Motor neuron (in vitro differentiated cells): ENCODE results near the gene FOXP1. TPM values are rescaled to one million over a fixed set of nuclear protein-coding genes. Genes with fewer than 3 reads are reported as not detected.

ENCODE experiments used
- ATAC-seq, 8 experiments: fragments of 200-7000 bp; cut with Tn5 transposase; replicated peaks in 6 of 8; 2 replicates each; pipeline ENCODE4 v1.8.0; 2021; ENCODE audit warnings: mild to moderate bottlenecking in 8 of 8, moderate library complexity in 8 of 8
- H3K27ac ChIP-seq, 2 donors: fragments of 250-450 bp; sonication (Bioruptor Pico); 2 replicates each; pipeline ENCODE4 v1.9.0; 2021; ENCODE audit warnings: antibody characterized with exemption in 2 of 2, mild to moderate bottlenecking in 2 of 2, moderate library complexity in 1 of 2
- H3K4me1 ChIP-seq, 2 donors: fragments of 250-450 bp; sonication (Bioruptor Pico); replicated peaks in 1 of 2; 2 replicates each; pipeline ENCODE4 v1.6.1; 2021; ENCODE audit warnings: antibody characterized with exemption in 2 of 2, mild to moderate bottlenecking in 2 of 2, moderate library complexity in 1 of 2
- H3K4me3 ChIP-seq, 5 donors: fragments of 250-450 bp; sonication (Bioruptor Pico); 2 replicates each; pipeline ENCODE4 v1.9.0; 2021; ENCODE audit warnings: antibody characterized with exemption in 5 of 5, mild to moderate bottlenecking in 5 of 5, moderate library complexity in 4 of 5
- WGBS, 10 experiments: fragments of 450-650 bp; shearing (Covaris generic); methylation state at CpG; one replicate each; pipeline ENCODE4 v1.0.0; 2022; 5-methylcytosine and 5-hydroxymethylcytosine counted together
- in situ Hi-C, 9 experiments: fragments of 400-800 bp; cut with MboI; loops; one replicate each; pipeline ENCODE4 v1.15.0; 2021; ENCODE audit warnings: low sequenced_read_pairs in 9 of 9, low pct_unique_long_range_greater_than_20kb in 2 of 9; ENCODE audit not compliant: unreplicated experiment in 9 of 9
- total RNA-seq, 8 experiments: library from RNA; unstranded; fragments of 300-600 nt; gene quantifications; 2 replicates each; pipeline versions ENCODE4 v1.2.3 to v1.2.4, GENCODE V29; 2022

The FOXP1 gene
- total RNA-seq, 8 experiments from 2014 or later: 7.0 to 118 (median 74.5) TPM

- H3K4me1 ChIP-seq: peaks cover 7 to 19% of the 10 kb centered on the region in 2 donors
- ATAC-seq: no peak
- H3K27ac ChIP-seq: no peak overlapping the region
- in situ Hi-C loops: loop anchor here in 1 of 9 experiments (25.0 kb wide), 1 partner anchor 548 kb away; the partner anchor contains the start of gene FOXP1
- H3K4me3 ChIP-seq: no peak overlapping the region
- 75 to 100% (median 93%) methylated on average over 2 to 6 of the region's 6 CpGs for WGBS, 10 experiments
These were observed 544.2 kb downstream of the FOXP1 start for GRCh38 chr3:71039332-71039731.

- Histone ChIP-seq H3K4me3 (no peak overlapping the region), H3K27ac (no peak overlapping the region), H3K4me1 (peaks cover 7 to 13% of the 10 kb centered on the region in 2 donors)
- in situ Hi-C loops: loop anchor here in 1 of 9 experiments (25.0 kb wide), 1 partner anchor 550 kb away; the partner anchor contains the start of gene FOXP1
- ATAC-seq: peak in 5 of 8 experiments; percentile 52 to 88 (median 72)
- WGBS, 10 experiments: 28 to 100% (median 63%) methylated on average over 1 to 7 of the region's 7 CpGs; no CpG with 5 or more reads in 1 of the 10 experiments
These were observed 545.8 kb downstream of the FOXP1 start for GRCh38 chr3:71037775-71038174.

DNA sequence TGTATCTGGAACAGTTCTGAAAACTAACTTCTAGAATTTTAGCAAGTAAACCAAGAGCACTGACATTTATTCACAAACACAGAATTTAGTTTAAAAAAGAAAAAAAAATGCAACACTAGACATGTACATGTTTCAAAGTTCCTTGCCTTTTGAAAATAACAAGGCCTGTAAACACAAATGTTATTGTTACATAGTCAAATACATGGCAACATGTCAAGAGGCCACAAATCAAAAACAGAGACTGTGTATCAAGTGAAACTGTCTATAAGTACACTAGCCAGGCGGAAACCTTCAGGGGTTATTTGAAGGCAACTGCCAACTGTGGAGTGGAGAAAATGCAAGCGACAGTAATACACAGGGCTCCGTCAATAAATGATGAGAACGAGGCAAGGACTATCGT is 547.6 kb downstream of the FOXP1 start:
- WGBS, 10 experiments: 80 to 100% (median 97%) methylated on average over 1 to 5 of the region's 5 CpGs; no CpG with 5 or more reads in 1 of the 10 experiments

DNA sequence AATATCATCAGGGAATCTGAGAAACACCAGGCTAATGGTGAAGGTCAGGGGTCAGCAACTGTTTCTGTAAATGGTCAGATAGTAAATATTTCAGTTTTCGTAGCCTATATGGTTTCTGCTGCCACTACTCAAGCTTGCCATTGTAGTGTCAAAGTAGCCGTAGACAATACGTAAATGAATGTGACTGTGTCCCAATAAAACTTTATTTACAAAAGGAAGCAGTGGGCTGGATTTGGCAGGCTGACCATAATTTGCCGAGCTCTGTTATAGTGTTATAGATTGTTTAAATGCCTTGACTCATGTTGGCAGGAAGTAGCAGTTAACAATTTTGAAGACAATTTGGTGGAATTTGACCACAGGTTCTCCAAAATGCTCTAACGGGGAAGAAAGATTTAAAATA is 548.2 kb downstream of the FOXP1 start:
- in situ Hi-C loops: loop anchor here in 1 of 9 experiments (25.0 kb wide), 1 partner anchor 552 kb away; the partner anchor contains the start of gene FOXP1
- no peak for ATAC-seq
- 76 to 100% (median 90%) methylated on average over 2 to 5 of the region's 5 CpGs for WGBS, 10 experiments
- H3K4me1 ChIP-seq: peaks cover 7 to 12% of the 10 kb centered on the region in 2 donors
- H3K27ac ChIP-seq: no peak overlapping the region
- H3K4me3 ChIP-seq: no peak overlapping the region

More for the DNA sequence above, 547.6 kb downstream of the FOXP1 start:
- peaks cover 7 to 12% of the 10 kb centered on the region in 2 donors for H3K4me1 ChIP-seq
- ATAC-seq: no peak
- in situ Hi-C loops: loop anchor here in 1 of 9 experiments (25.0 kb wide), 1 partner anchor 551 kb away; the partner anchor contains the start of gene FOXP1
- no peak overlapping the region for H3K4me3 ChIP-seq
- H3K27ac ChIP-seq: no peak overlapping the region

- Histone ChIP-seq H3K4me1 (peaks cover 7 to 12% of the 10 kb centered on the region in 2 donors), H3K4me3 (no peak overlapping the region), H3K27ac (no peak overlapping the region)
- no peak for ATAC-seq
- in situ Hi-C loops: loop anchor here in 1 of 9 experiments (25.0 kb wide), 1 partner anchor 554 kb away; the partner anchor contains the start of gene FOXP1
- 77 to 100% (median 92%) methylated on average over 1 to 8 of the region's 9 CpGs; no CpG with 5 or more reads in 1 of the 10 experiments for WGBS, 10 experiments
These were observed 549.8 kb downstream of the FOXP1 start for GRCh38 chr3:71033681-71034220.

DNA sequence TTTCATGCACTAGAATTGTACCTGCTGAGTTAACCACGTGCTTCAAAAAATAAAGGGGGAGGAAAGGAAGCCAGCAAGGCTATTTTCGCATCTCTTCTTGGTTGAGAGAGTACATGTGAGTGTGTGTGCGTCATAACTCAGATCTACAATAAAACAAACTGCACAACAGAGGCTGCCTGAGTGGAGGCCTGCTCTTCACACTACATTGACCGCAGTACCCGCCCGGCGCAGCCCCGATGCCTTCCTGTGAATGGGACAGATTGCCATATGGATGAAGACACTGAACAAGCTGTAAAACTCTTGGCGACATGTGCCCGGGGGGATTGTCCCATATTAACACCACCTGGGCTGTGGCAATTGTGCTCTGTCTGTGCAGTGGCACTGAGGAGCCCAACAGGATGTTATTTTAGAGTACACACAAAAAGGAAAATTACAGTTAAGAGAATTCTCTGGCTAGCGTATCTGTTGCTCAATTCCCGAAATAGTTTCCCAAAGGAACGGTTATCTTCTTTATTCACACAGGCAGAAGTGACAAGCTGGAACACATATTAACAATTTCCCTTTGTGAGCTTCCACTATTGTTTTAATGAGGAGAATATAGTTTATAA is 551.5 kb downstream of the FOXP1 start:
- no peak for ATAC-seq

DNA sequence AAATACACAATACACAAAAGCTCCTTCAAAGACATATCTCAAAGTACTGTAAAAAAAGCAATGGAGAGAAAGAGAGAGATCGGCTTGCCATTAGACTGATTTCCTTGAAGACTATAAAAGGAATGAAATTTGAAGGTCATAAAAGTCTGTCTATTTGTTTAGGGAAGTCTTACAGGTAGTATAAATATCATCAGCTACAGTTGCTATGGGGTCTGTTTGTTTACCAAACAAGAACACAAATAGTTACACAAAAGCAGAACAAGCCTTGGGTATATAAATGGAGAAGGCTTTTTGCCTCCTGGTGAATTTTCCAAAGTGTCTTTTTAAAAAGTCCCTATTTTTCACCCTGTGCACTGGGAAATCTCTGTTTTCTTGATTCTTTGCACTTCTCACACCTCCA is 552.3 kb downstream of the FOXP1 start:
- Histone ChIP-seq H3K4me1 (peaks cover 0 to 3% of the 10 kb centered on the region in 2 donors), H3K4me3 (no peak overlapping the region), H3K27ac (no peak overlapping the region)
- WGBS, 10 experiments: 75 to 100% (median 100%) methylated on average over 1 of the region's 1 CpG; no CpG with 5 or more reads in 2 of the 10 experiments
- in situ Hi-C loops: loop anchor here in 1 of 9 experiments (25.0 kb wide), 1 partner anchor 556 kb away; the partner anchor contains the start of gene FOXP1
- no peak for ATAC-seq

More for the DNA sequence above, 551.5 kb downstream of the FOXP1 start:
- in situ Hi-C loops: loop anchor here in 1 of 9 experiments (25.0 kb wide), 1 partner anchor 555 kb away; the partner anchor contains the start of gene FOXP1
- H3K27ac ChIP-seq: no peak overlapping the region
- H3K4me1 ChIP-seq: peaks cover 0 to 3% of the 10 kb centered on the region in 2 donors
- H3K4me3 ChIP-seq: no peak overlapping the region
- WGBS, 10 experiments: 71 to 100% (median 92%) methylated on average over 4 to 12 of the region's 13 CpGs; no CpG with 5 or more reads in 2 of the 10 experiments

GRCh38 chr3:71030748-71031147 is 552.8 kb downstream of the FOXP1 start:
- peaks cover 0 to 3% of the 10 kb centered on the region in 2 donors for H3K4me1 ChIP-seq
- H3K27ac ChIP-seq: no peak overlapping the region
- 90 to 100% (median 99%) methylated on average over 2 to 5 of the region's 5 CpGs for WGBS, 10 experiments
- no peak overlapping the region for H3K4me3 ChIP-seq
- in situ Hi-C loops: loop anchor here in 1 of 9 experiments (25.0 kb wide), 1 partner anchor 557 kb away; the partner anchor contains the start of gene FOXP1
- no peak for ATAC-seq

DNA sequence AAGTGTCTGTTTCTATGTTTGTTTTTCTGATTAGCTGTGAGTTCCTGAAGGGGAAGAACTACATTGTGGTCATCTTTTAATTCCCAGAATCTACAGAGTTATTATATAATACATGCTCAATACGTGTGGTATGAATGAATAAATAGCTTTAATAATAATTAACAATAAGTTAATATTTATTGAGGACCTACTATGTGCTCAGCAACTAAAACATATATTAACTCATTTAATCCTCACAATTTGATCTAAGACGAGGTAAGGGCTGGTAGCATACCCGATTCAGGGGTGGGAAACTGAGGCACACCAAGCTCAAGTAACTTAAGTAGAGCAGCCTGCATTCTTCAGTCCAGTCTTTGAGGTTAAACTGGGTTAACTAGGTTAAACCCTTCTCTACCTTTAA is 553.8 kb downstream of the FOXP1 start:
- H3K27ac ChIP-seq: no peak overlapping the region
- no peak overlapping the region for H3K4me3 ChIP-seq
- ATAC-seq: no peak
- in situ Hi-C loops: loop anchor here in 1 of 9 experiments (25.0 kb wide), 1 partner anchor 558 kb away; the partner anchor contains the start of gene FOXP1
- H3K4me1 ChIP-seq: peaks cover 0 to 3% of the 10 kb centered on the region in 2 donors
- 93 to 100% (median 100%) methylated on average over 1 to 3 of the region's 3 CpGs; no CpG with 5 or more reads in 2 of the 10 experiments for WGBS, 10 experiments

DNA sequence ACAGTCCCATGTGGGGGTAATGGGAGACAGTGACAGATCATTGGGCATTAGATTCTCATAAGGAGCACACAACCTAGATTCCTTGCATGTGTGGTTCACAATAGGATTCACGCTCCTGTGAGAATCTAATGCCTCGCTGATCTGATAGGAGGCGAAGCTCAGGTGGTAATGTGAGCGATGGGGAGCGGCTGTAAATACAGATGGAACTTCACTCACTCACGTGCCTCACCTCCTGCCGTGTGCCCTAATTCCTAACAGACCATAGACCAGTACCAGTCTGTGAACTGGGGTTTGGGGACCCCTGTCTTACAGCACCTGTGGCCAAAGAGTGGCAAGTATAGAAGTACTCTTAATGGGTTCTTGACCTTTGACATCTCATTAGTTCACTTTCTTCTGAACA is 554.7 kb downstream of the FOXP1 start:
- no peak for ATAC-seq
- no peak overlapping the region for H3K4me3 ChIP-seq
- H3K27ac ChIP-seq: no peak overlapping the region
- in situ Hi-C loops: loop anchor here in 1 of 9 experiments (25.0 kb wide), 1 partner anchor 558 kb away; the partner anchor contains the start of gene FOXP1
- WGBS, 10 experiments: 80 to 100% (median 96%) methylated on average over 1 to 5 of the region's 7 CpGs; no CpG with 5 or more reads in 5 of the 10 experiments
- peaks cover 3 to 6% of the 10 kb centered on the region in 2 donors for H3K4me1 ChIP-seq

GRCh38 chr3:71028184-71028583 is 555.3 kb downstream of the FOXP1 start:
- Histone ChIP-seq H3K27ac (no peak overlapping the region), H3K4me1 (peaks cover 3 to 6% of the 10 kb centered on the region in 2 donors), H3K4me3 (no peak overlapping the region)
- 29 to 100% (median 100%) methylated on average over 1 to 5 of the region's 5 CpGs; no CpG with 5 or more reads in 3 of the 10 experiments for WGBS, 10 experiments
- peak in 3 of 8 experiments; percentile 69 to 96 (median 77) for ATAC-seq
- in situ Hi-C loops: loop anchor here in 1 of 9 experiments (25.0 kb wide), 1 partner anchor 559 kb away; the partner anchor contains the start of gene FOXP1

DNA sequence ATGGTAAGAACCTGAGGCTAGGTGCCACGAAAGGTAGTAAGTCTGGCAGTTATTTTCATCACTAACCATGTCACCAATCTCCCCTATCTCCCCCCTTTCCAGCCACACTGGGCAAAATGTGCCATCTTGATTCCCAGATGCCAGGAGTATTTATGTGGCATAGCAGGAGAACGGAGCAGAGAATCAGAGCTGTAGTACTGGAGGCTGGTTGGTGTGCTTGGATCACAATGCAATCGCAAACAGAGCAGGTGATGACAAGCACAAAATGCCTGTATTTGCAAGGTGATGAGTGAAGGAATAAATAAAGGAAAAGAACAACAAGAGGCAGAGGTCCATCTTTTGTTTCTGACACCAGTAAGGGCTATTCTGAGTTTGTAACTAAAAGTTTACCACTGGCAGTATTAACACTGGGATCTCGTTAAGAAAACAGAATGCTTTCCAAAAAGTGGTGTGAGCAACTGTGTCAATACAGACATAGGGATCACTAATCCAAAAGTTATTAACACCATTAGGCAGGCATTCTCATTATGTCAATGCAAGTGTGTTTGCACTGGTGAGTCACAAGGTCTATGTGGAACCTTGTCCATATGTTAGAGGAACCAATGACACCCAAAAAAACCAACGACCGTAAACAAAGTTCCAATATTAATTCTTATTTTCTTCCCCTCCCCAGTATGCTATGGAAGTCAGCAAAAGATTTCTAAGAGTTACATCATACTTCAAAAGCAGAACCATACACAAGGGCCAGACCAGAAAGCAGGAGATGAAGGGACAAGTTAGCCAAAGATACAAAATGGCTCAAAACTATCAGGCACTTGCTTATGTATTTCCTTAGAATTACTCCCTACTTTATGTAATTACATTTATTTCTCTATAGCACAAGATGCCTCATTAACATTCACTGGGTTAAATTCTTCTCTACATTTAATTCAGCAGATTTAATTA is 556.6 kb downstream of the FOXP1 start:
- WGBS, 10 experiments: 67 to 97% (median 87%) methylated on average over 1 to 6 of the region's 6 CpGs; no CpG with 5 or more reads in 1 of the 10 experiments
- in situ Hi-C loops: loop anchor here in 1 of 9 experiments (25.0 kb wide), 1 partner anchor 560 kb away; the partner anchor contains the start of gene FOXP1
- Histone ChIP-seq H3K27ac (no peak overlapping the region), H3K4me3 (no peak overlapping the region), H3K4me1 (peaks cover 0 to 12% of the 10 kb centered on the region in 2 donors)
- peak in 3 of 8 experiments; percentile 17 to 63 (median 56) for ATAC-seq
